ENCODE results near the gene CACNA1H.

The CACNA1H gene

DNA sequence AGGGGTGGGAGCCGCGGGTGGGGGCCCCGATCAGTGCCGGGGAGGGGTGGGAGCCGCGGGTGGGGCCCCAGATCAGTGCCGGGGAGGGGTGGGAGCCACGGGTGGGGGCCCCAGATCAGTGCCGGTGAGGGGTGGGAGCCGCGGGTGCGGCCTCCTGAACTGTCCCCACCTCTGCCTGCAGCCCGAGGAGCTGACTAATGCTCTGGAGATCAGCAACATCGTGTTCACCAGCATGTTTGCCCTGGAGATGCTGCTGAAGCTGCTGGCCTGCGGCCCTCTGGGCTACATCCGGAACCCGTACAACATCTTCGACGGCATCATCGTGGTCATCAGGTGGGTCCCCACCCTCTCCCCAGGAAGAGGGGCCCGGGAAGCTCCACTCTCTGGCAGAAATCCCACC lies 52.0 kb downstream of the CACNA1H start:
- Histone ChIP-seq H3K36me3 (ENCODE audit: low read length) (no peaks in the 10 kb centered on the region), H3K9me2 (replicated peaks; ENCODE audit: insufficient read depth, low read length) (no peaks in the 10 kb centered on the region), H4K20me1 (ENCODE audit: low read depth, low read length) (no peaks in the 10 kb centered on the region), H3K27me3 (ENCODE audit: low read length) (no peaks in the 10 kb centered on the region), H3K9ac (ENCODE audit: low read length) (no peak overlapping the region), H3K9me3 (ENCODE audit: insufficient read depth, low read length) (no peaks in the 10 kb centered on the region), H3K27ac (ENCODE audit: low read depth, low read length) (no peak overlapping the region), H2AFZ (ENCODE audit: low read depth, low read length, severe bottlenecking) (no peak overlapping the region), H3F3A (ENCODE audit: insufficient read depth) (no peaks in the 10 kb centered on the region), H3K4me3 (ENCODE audit: insufficient read depth, low read length, poor library complexity, severe bottlenecking) (no peak overlapping the region), H3K79me2 (ENCODE audit: insufficient read depth, low read length) (no peaks in the 10 kb centered on the region), H3K4me2 (ENCODE audit: low read depth, low read length, poor library complexity, severe bottlenecking) (no peak overlapping the region)
- TF ChIP-seq, protein P1, sequence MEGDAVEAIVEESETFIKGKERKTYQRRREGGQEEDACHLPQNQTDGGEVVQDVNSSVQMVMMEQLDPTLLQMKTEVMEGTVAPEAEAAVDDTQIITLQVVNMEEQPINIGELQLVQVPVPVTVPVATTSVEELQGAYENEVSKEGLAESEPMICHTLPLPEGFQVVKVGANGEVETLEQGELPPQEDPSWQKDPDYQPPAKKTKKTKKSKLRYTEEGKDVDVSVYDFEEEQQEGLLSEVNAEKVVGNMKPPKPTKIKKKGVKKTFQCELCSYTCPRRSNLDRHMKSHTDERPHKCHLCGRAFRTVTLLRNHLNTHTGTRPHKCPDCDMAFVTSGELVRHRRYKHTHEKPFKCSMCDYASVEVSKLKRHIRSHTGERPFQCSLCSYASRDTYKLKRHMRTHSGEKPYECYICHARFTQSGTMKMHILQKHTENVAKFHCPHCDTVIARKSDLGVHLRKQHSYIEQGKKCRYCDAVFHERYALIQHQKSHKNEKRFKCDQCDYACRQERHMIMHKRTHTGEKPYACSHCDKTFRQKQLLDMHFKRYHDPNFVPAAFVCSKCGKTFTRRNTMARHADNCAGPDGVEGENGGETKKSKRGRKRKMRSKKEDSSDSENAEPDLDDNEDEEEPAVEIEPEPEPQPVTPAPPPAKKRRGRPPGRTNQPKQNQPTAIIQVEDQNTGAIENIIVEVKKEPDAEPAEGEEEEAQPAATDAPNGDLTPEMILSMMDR (IDR thresholded peaks at IDR 0.05; ENCODE audit: insufficient read depth, low read length, poor library complexity, severe bottlenecking), result no peak
- TF ChIP-seq EZH2phosphoT487 (conservative IDR thresholded peaks at IDR 0.05; ENCODE audit: low read length), result no peak

DNA sequence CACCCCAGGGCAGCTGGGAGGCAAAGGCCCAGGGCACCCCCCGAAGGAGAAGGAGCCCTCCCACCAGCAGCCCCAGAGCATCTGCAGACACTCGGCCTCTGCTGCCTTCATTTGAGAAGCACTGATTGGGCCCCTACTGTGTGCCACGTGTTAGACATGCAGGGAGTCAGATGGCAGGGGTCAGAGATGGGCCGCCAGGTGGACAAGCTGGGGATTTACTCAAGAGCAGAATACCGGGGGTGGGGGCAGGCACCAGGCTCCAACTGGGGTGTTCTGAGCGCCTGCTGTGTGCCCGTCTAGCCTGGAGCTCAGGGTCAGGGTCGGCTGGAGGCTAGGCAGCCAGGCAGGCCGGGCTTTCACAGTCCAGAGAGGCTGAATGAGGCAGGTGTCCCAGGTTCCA lies 53.4 kb downstream of the CACNA1H start:
- H3K9ac ChIP-seq (ENCODE audit: low read length), result no peak overlapping the region
- H3K9me3 ChIP-seq (ENCODE audit: insufficient read depth, low read length), result no peaks in the 10 kb centered on the region
- no peak overlapping the region for H2AFZ ChIP-seq (ENCODE audit: low read depth, low read length, severe bottlenecking)
- H3K79me2 ChIP-seq (ENCODE audit: insufficient read depth, low read length), result no peaks in the 10 kb centered on the region
- H3K27ac ChIP-seq (ENCODE audit: low read depth, low read length), result no peak overlapping the region
- H4K20me1 ChIP-seq (ENCODE audit: low read depth, low read length), result no peaks in the 10 kb centered on the region
- H3K36me3 ChIP-seq (ENCODE audit: low read length), result no peaks in the 10 kb centered on the region
- no peaks in the 10 kb centered on the region for H3K9me2 ChIP-seq (replicated peaks; ENCODE audit: insufficient read depth, low read length)
- no peak overlapping the region for H3K4me2 ChIP-seq (ENCODE audit: low read depth, low read length, poor library complexity, severe bottlenecking)
- H3K4me3 ChIP-seq (ENCODE audit: insufficient read depth, low read length, poor library complexity, severe bottlenecking), result no peak overlapping the region
- no peaks in the 10 kb centered on the region for H3K27me3 ChIP-seq (ENCODE audit: low read length)
- no peaks in the 10 kb centered on the region for H3F3A ChIP-seq (ENCODE audit: insufficient read depth)
- TF ChIP-seq EZH2phosphoT487 (conservative IDR thresholded peaks at IDR 0.05; ENCODE audit: low read length), result no peak

DNA sequence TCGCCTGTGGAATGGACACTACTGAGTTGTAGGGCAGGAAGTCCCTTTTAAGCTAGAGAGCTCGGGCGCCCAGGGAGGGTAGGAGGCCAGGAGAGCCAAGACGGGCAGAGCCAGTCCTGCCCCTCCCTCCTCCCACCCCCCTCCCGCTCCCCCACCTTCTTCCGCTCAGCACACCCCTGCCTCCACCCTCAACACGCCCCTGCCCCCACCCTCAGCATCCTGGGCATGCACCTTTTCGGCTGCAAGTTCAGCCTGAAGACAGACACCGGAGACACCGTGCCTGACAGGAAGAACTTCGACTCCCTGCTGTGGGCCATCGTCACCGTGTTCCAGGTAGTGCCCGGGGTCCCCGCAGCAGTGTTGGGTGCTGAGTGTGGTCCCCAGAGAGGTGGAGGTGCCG lies 53.9 kb downstream of the CACNA1H start:
- H3K27me3 ChIP-seq (ENCODE audit: low read length), result no peaks in the 10 kb centered on the region
- H3K4me2 ChIP-seq (ENCODE audit: low read depth, low read length, poor library complexity, severe bottlenecking), result no peak overlapping the region
- no peaks in the 10 kb centered on the region for H3K79me2 ChIP-seq (ENCODE audit: insufficient read depth, low read length)
- H3K4me3 ChIP-seq (ENCODE audit: insufficient read depth, low read length, poor library complexity, severe bottlenecking), result no peak overlapping the region
- no peaks in the 10 kb centered on the region for H3K36me3 ChIP-seq (ENCODE audit: low read length)
- no peaks in the 10 kb centered on the region for H3K9me2 ChIP-seq (replicated peaks; ENCODE audit: insufficient read depth, low read length)
- H3F3A ChIP-seq (ENCODE audit: insufficient read depth), result no peaks in the 10 kb centered on the region
- TF ChIP-seq, protein P1 (IDR thresholded peaks at IDR 0.05; ENCODE audit: insufficient read depth, low read length, poor library complexity, severe bottlenecking), result no peak
- TF ChIP-seq EZH2phosphoT487 (conservative IDR thresholded peaks at IDR 0.05; ENCODE audit: low read length), result no peak
- H3K27ac ChIP-seq (ENCODE audit: low read depth, low read length), result no peak overlapping the region
- H3K9me3 ChIP-seq (ENCODE audit: insufficient read depth, low read length), result no peaks in the 10 kb centered on the region
- H2AFZ ChIP-seq (ENCODE audit: low read depth, low read length, severe bottlenecking), result no peak overlapping the region
- H3K9ac ChIP-seq (ENCODE audit: low read length), result no peak overlapping the region
- no peaks in the 10 kb centered on the region for H4K20me1 ChIP-seq (ENCODE audit: low read depth, low read length)

DNA sequence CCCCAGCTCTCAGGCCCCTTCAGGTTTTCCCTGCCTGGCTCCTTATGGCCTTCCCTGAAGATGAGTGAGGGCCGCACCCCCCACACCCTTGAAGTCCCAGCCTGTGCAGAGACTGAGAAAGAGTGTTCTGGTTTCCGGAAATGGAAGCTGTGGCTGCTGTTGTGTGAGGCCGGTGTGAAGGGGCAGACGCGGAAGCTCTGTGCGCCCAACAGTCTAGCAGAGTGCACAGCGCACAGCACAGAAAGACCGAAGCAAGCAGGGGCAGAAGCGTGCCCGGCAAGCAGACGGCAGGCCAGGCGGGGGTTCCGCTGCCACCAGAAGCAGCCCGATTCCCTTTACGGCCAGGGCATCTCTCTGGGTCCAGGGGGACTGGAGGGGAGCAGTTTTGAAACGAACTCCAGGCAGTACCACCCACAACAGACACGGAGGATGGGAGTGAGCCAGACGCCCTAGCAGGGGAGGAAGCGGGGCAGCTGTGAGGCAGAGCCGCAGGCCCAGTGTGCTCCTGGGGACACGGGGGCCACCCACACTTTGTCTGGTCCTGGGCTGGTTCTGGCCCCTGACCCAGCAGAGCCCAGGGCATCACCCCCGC lies 55.4 kb downstream of the CACNA1H start:
- Histone ChIP-seq H3K4me2 (ENCODE audit: low read depth, low read length, poor library complexity, severe bottlenecking) (no peak overlapping the region), H2AFZ (ENCODE audit: low read depth, low read length, severe bottlenecking) (no peak overlapping the region), H3K9ac (ENCODE audit: low read length) (no peak overlapping the region), H3K9me2 (replicated peaks; ENCODE audit: insufficient read depth, low read length) (no peaks in the 10 kb centered on the region), H4K20me1 (ENCODE audit: low read depth, low read length) (no peaks in the 10 kb centered on the region), H3F3A (ENCODE audit: insufficient read depth) (no peaks in the 10 kb centered on the region), H3K27ac (ENCODE audit: low read depth, low read length) (no peak overlapping the region), H3K36me3 (ENCODE audit: low read length) (no peaks in the 10 kb centered on the region), H3K4me3 (ENCODE audit: insufficient read depth, low read length, poor library complexity, severe bottlenecking) (no peak overlapping the region), H3K79me2 (ENCODE audit: insufficient read depth, low read length) (no peaks in the 10 kb centered on the region), H3K27me3 (ENCODE audit: low read length) (no peaks in the 10 kb centered on the region), H3K9me3 (ENCODE audit: insufficient read depth, low read length) (no peaks in the 10 kb centered on the region)
- TF ChIP-seq, protein P1 (IDR thresholded peaks at IDR 0.05; ENCODE audit: insufficient read depth, low read length, poor library complexity, severe bottlenecking), result no peak
- TF ChIP-seq EZH2phosphoT487 (conservative IDR thresholded peaks at IDR 0.05; ENCODE audit: low read length), result no peak

Measured in SU-DHL-6 (cell line).